Measurements from ENCODE around the gene PDE9A.
A peak's percentile ranks its signal among the peaks of the same experiment; 100 is the strongest.

Gene PDE9A

DNA sequence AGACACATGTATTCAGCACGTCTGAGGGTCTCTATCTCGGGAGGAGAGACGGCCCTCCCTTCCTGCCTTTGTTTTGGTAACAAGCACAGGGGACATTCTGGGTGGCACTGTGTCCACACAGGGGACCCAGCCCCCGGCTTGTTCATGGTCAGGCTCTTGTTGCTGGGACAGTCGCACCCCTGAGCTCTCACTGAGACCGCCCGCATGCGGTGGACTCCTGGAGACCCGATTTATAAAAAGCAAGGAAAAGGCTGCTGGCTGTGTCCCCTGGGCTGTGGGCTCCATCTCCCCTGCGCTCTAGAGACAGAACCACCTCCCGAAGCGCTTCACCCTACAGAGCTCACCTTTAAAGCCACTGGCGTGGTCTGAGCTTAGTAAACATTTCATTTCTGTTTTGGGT is 122.5 kb downstream of the PDE9A start:
- Histone ChIP-seq H3K4me1 (ENCODE audit: control insufficient read depth, insufficient read depth, low read length) (peaks cover 17% of the 10 kb centered on the region), H3K4me3 (ENCODE audit: insufficient read depth, low read depth, low read length) (no peak overlapping the region), H3K36me3 (ENCODE audit: control insufficient read depth, insufficient read depth, low read length) (peaks cover 23% of the 10 kb centered on the region), H3K9me3 (ENCODE audit: control insufficient read depth, low read length) (no peaks in the 10 kb centered on the region), H3K27ac (ENCODE audit: insufficient read depth, low read depth, low read length, poor library complexity, severe bottlenecking) (no peak overlapping the region), H3K27me3 (ENCODE audit: control insufficient read depth, insufficient read depth, low read length, poor library complexity, severe bottlenecking) (peaks cover 14% of the 10 kb centered on the region)
- 90% methylated on average over 13 of the region's 13 CpGs for WGBS, 2 experiments

GRCh38 chr21:42777064-42777756 is 123.8 kb downstream of the PDE9A start:
- Histone ChIP-seq H3K4me3 (ENCODE audit: insufficient read depth, low read depth, low read length) (no peak overlapping the region), H3K27me3 (ENCODE audit: control insufficient read depth, insufficient read depth, low read length, poor library complexity, severe bottlenecking) (peaks cover 27% of the 10 kb centered on the region), H3K4me1 (ENCODE audit: control insufficient read depth, insufficient read depth, low read length) (peaks cover 28% of the 10 kb centered on the region), H3K36me3 (ENCODE audit: control insufficient read depth, insufficient read depth, low read length) (peaks cover 18% of the 10 kb centered on the region), H3K27ac (ENCODE audit: insufficient read depth, low read depth, low read length, poor library complexity, severe bottlenecking) (no peak overlapping the region), H3K9me3 (ENCODE audit: control insufficient read depth, low read length) (no peaks in the 10 kb centered on the region)
- 87 to 90% methylated on average over 18 of the region's 18 CpGs for WGBS, 2 experiments

DNA sequence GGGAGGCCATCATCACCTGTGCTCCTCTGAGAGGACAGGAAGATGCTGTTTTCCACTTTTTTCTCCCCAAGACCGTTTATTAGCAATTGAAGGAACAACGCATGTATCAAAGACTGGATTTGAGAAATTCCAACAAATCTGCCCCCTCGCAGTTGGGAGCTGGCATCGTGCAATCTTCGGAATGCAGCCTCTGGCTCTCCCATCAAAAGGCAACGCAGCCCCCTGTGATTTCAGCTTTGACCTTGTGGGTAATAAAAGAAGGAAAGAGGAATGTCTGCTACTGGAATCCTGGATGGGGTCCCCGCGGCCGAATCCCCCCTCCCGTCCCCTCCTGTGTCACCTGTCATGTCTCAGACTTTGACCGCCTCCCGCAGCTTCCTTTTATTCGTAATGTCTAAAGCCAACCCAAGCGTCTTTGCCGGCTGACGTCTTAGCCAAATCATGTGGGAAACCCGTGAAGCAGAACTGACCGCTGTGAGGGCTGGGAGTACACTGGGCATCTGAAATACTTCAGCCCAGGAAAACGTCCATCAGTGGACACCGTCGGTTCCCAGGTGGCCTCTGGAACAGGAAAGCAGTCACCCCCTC is 124.4 kb downstream of the PDE9A start:
- peaks cover 30% of the 10 kb centered on the region for H3K4me1 ChIP-seq (ENCODE audit: control insufficient read depth, insufficient read depth, low read length)
- WGBS, 2 experiments = 75 to 77% methylated on average over 21 of the region's 21 CpGs
- no peaks in the 10 kb centered on the region for H3K9me3 ChIP-seq (ENCODE audit: control insufficient read depth, low read length)
- no peak overlapping the region for H3K4me3 ChIP-seq (ENCODE audit: insufficient read depth, low read depth, low read length)
- peaks cover 34% of the 10 kb centered on the region for H3K27me3 ChIP-seq (ENCODE audit: control insufficient read depth, insufficient read depth, low read length, poor library complexity, severe bottlenecking)
- peaks cover 12% of the 10 kb centered on the region for H3K36me3 ChIP-seq (ENCODE audit: control insufficient read depth, insufficient read depth, low read length)
- no peak overlapping the region for H3K27ac ChIP-seq (ENCODE audit: insufficient read depth, low read depth, low read length, poor library complexity, severe bottlenecking)

DNA sequence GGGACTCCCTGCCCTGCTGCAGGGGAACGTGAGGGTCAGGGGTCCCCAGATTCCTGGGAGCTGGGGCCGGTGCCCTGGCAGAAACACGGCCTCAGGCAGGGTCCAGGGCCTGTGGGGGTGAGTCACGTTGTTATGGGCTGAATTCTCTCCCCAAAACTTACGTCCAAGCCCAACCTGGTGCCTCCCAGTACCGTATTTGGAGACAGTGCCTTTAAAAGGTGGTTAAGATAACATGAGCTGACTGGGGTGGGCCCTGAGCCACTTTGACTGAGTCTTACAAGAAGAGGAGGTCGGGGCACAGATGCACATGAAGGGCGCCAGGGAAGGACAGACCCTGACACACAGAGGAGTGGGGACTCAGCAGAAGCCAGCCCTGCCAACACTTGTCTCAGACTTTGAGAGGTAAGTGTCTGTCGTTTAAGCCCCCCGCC is 126.0 kb downstream of the PDE9A start:
- no peak overlapping the region for H3K4me3 ChIP-seq (ENCODE audit: insufficient read depth, low read depth, low read length)
- H3K27ac ChIP-seq (ENCODE audit: insufficient read depth, low read depth, low read length, poor library complexity, severe bottlenecking) = no peak overlapping the region
- peaks cover 40% of the 10 kb centered on the region for H3K27me3 ChIP-seq (ENCODE audit: control insufficient read depth, insufficient read depth, low read length, poor library complexity, severe bottlenecking)
- H3K4me1 ChIP-seq (ENCODE audit: control insufficient read depth, insufficient read depth, low read length) = peaks cover 35% of the 10 kb centered on the region
- H3K9me3 ChIP-seq (ENCODE audit: control insufficient read depth, low read length) = no peaks in the 10 kb centered on the region
- H3K36me3 ChIP-seq (ENCODE audit: control insufficient read depth, insufficient read depth, low read length) = peaks cover 10% of the 10 kb centered on the region
- 65 to 66% methylated on average over 10 of the region's 10 CpGs for WGBS, 2 experiments

DNA sequence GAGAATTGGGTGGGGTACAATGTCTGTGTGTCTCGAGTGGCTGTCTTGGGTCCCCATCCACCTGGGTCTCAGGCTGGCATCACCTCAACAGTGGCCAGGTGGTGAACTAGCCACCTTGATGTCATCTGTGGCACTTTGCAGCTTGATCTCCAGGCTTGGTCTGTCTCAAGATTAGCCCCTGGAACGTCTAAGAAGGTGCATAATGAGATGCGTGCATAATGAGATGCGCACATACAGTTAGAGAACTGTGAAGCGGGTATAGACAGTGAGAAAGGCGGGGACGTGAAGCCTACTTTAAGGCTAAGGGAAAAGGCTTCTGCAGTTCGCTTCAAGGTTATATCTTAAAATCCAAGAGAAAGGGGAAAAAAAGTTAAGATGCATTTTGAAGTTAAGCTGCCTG is 127.2 kb downstream of the PDE9A start:
- Histone ChIP-seq H3K27me3 (ENCODE audit: control insufficient read depth, insufficient read depth, low read length, poor library complexity, severe bottlenecking) (peaks cover 40% of the 10 kb centered on the region), H3K9me3 (ENCODE audit: control insufficient read depth, low read length) (no peaks in the 10 kb centered on the region), H3K4me3 (ENCODE audit: insufficient read depth, low read depth, low read length) (no peak overlapping the region), H3K36me3 (ENCODE audit: control insufficient read depth, insufficient read depth, low read length) (peaks cover 3% of the 10 kb centered on the region), H3K27ac (ENCODE audit: insufficient read depth, low read depth, low read length, poor library complexity, severe bottlenecking) (no peak overlapping the region), H3K4me1 (ENCODE audit: control insufficient read depth, insufficient read depth, low read length) (peaks cover 35% of the 10 kb centered on the region)
- WGBS, 2 experiments = 44% methylated on average over 8 of the region's 8 CpGs

DNA sequence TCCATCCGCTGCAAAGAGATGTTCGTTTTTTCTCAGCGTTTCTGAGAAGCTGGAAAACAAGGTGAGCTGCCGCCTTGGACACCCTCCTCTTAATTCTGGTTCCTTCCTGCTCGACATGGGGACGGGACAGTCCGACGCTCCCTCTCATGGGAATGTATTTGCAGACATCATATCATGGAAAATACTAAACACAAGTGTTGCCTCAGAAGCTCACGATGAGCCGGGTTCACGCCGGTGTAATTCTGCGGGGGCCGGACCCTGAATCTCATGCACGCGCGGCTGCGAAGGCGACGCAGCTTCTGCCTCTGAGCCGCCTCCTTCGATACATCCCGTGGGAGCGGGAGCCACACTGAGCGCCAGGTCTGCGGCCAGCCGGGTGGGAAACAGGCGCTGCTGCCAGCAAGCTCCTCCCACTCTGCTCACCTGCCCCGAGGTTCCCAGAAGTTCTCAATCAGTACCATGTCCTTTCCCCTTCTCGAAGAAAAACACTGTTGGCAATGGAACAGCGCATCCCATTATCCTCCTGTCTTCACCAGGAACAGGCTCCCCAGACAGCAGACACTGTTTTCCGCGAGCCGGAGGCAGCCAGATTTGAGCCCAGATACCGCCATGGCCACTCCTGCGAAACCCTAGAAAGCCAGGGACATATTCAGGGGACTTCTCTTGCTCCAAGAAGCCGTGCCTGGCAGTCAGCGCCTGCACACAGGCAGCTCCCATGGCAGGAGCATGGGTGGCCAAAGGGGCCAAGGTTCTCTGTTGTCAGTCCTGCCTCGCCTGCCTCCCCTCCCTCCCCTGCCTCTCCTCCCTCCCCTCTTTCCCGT is 127.9 kb downstream of the PDE9A start:
- no peak overlapping the region for H3K27ac ChIP-seq (ENCODE audit: insufficient read depth, low read depth, low read length, poor library complexity, severe bottlenecking)
- peaks cover 40% of the 10 kb centered on the region for H3K27me3 ChIP-seq (ENCODE audit: control insufficient read depth, insufficient read depth, low read length, poor library complexity, severe bottlenecking)
- WGBS, 2 experiments = 8 to 10% methylated on average over 39 of the region's 40 CpGs
- H3K4me3 ChIP-seq (ENCODE audit: insufficient read depth, low read depth, low read length) = peak overlapping the region; percentile 14
- H3K36me3 ChIP-seq (ENCODE audit: control insufficient read depth, insufficient read depth, low read length) = no peaks in the 10 kb centered on the region
- H3K9me3 ChIP-seq (ENCODE audit: control insufficient read depth, low read length) = no peaks in the 10 kb centered on the region
- H3K4me1 ChIP-seq (ENCODE audit: control insufficient read depth, insufficient read depth, low read length) = peaks cover 35% of the 10 kb centered on the region

GRCh38 chr21:42781971-42782722 is 128.7 kb downstream of the PDE9A start:
- H3K36me3 ChIP-seq (ENCODE audit: control insufficient read depth, insufficient read depth, low read length) = no peaks in the 10 kb centered on the region
- peaks cover 35% of the 10 kb centered on the region for H3K4me1 ChIP-seq (ENCODE audit: control insufficient read depth, insufficient read depth, low read length)
- peaks cover 40% of the 10 kb centered on the region for H3K27me3 ChIP-seq (ENCODE audit: control insufficient read depth, insufficient read depth, low read length, poor library complexity, severe bottlenecking)
- H3K9me3 ChIP-seq (ENCODE audit: control insufficient read depth, low read length) = no peaks in the 10 kb centered on the region
- no peak overlapping the region for H3K4me3 ChIP-seq (ENCODE audit: insufficient read depth, low read depth, low read length)
- H3K27ac ChIP-seq (ENCODE audit: insufficient read depth, low read depth, low read length, poor library complexity, severe bottlenecking) = no peak overlapping the region
- 82 to 86% methylated on average over 14 of the region's 14 CpGs for WGBS, 2 experiments

DNA sequence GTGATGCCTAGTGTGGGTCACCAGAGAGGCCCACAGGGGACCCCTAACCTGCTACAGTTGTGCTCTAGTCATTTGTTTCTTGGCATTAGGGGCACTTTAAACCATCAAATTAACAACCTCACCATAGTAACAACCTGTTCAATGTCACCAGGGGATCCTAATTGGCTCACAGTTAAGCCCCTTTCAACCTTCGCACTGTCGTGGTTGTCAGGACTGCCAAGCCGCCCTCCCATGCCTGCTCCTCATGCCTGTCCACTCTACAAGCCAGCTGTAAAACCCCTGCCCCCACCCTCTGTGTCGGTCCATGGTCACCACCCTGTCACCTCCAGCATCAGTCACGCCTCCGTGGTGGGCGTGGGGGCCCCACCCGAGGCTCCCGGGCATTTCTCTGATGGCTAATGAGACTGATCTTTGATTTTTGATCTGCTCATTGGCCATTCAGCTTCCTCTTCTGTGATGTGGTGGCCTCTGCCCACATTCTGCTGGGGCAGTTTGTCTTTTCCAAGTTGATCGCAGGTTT is 129.4 kb downstream of the PDE9A start:
- no peak overlapping the region for H3K4me3 ChIP-seq (ENCODE audit: insufficient read depth, low read depth, low read length)
- H3K36me3 ChIP-seq (ENCODE audit: control insufficient read depth, insufficient read depth, low read length) = no peaks in the 10 kb centered on the region
- peaks cover 40% of the 10 kb centered on the region for H3K27me3 ChIP-seq (ENCODE audit: control insufficient read depth, insufficient read depth, low read length, poor library complexity, severe bottlenecking)
- WGBS, 2 experiments = 79 to 82% methylated on average over 10 of the region's 10 CpGs
- peaks cover 33% of the 10 kb centered on the region for H3K4me1 ChIP-seq (ENCODE audit: control insufficient read depth, insufficient read depth, low read length)
- no peaks in the 10 kb centered on the region for H3K9me3 ChIP-seq (ENCODE audit: control insufficient read depth, low read length)
- no peak overlapping the region for H3K27ac ChIP-seq (ENCODE audit: insufficient read depth, low read depth, low read length, poor library complexity, severe bottlenecking)

- Histone ChIP-seq H3K9me3 (ENCODE audit: control insufficient read depth, low read length) (no peaks in the 10 kb centered on the region), H3K27me3 (ENCODE audit: control insufficient read depth, insufficient read depth, low read length, poor library complexity, severe bottlenecking) (peaks cover 40% of the 10 kb centered on the region), H3K27ac (ENCODE audit: insufficient read depth, low read depth, low read length, poor library complexity, severe bottlenecking) (no peak overlapping the region), H3K4me1 (ENCODE audit: control insufficient read depth, insufficient read depth, low read length) (peaks cover 27% of the 10 kb centered on the region), H3K4me3 (ENCODE audit: insufficient read depth, low read depth, low read length) (no peak overlapping the region), H3K36me3 (ENCODE audit: control insufficient read depth, insufficient read depth, low read length) (no peaks in the 10 kb centered on the region)
- WGBS, 2 experiments = 73 to 79% methylated on average over 8 of the region's 8 CpGs
Measured at GRCh38 chr21:42784276-42784675, 130.9 kb downstream of the PDE9A start.
